ENCODE results near the gene HES4.
"Not testable (repeated sequence)": the region's sequence is repeated elsewhere in the genome, so short reads cannot be mapped to it uniquely, and the experiment has no call there.

Gene HES4

DNA sequence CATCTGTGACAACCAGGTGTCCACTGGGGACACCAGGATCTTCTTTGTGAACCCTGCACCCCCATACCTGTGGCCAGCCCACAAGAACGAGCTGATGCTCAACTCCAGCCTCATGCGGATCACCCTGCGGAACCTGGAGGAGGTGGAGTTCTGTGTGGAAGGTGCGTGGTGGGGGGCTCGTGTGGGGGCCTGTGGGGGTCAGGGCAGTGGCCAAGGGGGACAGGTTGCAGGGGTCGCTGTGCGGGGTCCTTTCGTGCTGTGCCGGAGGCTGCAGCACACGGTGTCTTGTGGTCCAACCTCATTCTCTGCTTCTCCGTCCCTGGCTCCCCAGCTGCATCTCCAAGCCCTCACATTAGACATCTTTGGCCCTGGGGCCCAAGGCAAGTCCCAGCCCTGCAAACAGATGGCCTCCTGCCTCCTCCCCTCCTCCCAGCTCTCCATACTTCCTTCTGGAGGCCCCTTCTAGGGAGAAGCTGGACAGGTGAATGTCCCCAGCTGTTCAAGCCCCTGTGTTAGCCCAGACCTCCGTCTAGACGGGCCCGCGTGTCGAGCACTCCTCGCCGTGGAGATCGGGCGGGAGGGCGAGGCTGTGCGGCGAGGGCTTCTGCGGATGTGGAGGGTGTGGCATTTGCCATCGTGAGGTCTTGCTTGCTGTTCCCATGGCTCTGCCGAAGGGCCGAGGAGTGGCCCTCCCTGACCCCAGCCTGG is 22.6 kb upstream of the HES4 start:
- DNase-seq (ENCODE audit: low spot score) = no peak
- TF ChIP-seq, protein P1, sequence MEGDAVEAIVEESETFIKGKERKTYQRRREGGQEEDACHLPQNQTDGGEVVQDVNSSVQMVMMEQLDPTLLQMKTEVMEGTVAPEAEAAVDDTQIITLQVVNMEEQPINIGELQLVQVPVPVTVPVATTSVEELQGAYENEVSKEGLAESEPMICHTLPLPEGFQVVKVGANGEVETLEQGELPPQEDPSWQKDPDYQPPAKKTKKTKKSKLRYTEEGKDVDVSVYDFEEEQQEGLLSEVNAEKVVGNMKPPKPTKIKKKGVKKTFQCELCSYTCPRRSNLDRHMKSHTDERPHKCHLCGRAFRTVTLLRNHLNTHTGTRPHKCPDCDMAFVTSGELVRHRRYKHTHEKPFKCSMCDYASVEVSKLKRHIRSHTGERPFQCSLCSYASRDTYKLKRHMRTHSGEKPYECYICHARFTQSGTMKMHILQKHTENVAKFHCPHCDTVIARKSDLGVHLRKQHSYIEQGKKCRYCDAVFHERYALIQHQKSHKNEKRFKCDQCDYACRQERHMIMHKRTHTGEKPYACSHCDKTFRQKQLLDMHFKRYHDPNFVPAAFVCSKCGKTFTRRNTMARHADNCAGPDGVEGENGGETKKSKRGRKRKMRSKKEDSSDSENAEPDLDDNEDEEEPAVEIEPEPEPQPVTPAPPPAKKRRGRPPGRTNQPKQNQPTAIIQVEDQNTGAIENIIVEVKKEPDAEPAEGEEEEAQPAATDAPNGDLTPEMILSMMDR (IDR thresholded peaks at IDR 0.05; ENCODE audit: extremely low read depth, insufficient read depth, missing control alignments) = no peak
- in situ Hi-C loops (cut with MboI; ENCODE audit: low pct_unique_long_range_greater_than_20kb, low sequenced_read_pairs, unreplicated experiment) = no loop called here

DNA sequence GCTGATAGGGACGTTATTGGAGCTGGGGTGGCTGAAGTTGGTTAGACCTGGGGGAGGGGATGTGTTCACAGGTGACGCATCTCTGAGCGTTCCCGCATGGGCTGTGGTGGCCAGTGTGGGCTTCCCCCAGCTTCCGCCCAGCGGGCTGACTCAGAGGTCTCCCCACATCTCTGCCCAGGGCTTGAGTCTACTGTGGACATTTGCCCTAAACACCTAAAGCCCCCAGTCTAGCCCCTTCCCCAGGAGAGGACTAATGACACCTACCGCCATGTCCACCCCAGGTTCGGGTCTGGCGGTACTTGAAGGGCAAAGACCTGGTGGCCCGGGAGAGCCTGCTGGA is 22.0 kb upstream of the HES4 start:
- no peak for DNase-seq (ENCODE audit: low spot score)
- in situ Hi-C loops (cut with MboI; ENCODE audit: low pct_unique_long_range_greater_than_20kb, low sequenced_read_pairs, unreplicated experiment) = no loop called here
- TF ChIP-seq, protein P1 (IDR thresholded peaks at IDR 0.05; ENCODE audit: extremely low read depth, insufficient read depth, missing control alignments) = no peak

DNA sequence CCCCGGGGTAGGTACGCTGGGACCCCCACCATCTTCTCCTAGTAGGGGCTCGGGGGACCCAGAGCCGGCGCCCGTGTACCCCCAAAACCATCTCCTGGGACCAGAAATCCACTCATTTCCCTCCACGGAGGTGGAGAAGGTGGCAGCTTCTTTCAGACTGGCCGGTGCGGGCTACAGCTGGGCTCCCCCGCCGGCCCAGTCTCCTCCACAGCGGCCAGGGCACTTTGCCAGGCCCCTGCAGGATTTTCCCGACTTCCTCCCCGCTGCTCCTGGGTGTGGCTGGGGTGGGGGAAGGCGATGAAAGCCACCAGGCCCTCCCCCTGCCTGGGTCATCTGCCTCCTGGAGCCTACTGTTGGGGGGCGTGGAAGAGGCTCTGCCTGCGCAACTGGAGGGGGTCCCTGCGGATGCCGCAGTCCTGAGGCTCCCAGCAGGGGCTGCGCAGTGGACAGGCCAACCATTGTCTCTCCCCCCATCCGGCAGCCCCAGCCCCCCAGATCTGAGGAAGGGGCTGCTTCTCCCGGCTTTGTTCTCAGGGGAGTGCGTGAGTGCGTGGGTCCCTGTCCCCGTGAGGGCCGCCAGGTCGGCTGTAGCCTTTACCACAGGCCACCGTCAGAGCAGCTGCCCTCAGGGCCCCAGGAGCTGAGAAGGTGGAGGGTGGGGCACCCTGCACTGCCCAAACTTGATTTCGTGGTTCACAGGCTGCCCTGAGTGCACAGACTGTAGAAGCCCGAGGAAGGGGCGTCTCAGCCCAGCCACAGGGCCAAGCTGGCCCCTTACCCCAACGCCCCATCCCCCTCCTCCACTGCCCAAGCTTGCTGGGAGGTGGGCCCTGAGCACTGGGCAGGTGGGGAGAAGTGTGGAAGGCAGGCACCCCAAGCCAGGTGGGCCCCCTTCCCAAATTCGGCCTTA is 21.4 kb upstream of the HES4 start:
- no peak for DNase-seq (ENCODE audit: low spot score)
- in situ Hi-C loops (cut with MboI; ENCODE audit: low pct_unique_long_range_greater_than_20kb, low sequenced_read_pairs, unreplicated experiment) = no loop called here
- TF ChIP-seq, protein P1 (IDR thresholded peaks at IDR 0.05; ENCODE audit: extremely low read depth, insufficient read depth, missing control alignments) = no peak

DNA sequence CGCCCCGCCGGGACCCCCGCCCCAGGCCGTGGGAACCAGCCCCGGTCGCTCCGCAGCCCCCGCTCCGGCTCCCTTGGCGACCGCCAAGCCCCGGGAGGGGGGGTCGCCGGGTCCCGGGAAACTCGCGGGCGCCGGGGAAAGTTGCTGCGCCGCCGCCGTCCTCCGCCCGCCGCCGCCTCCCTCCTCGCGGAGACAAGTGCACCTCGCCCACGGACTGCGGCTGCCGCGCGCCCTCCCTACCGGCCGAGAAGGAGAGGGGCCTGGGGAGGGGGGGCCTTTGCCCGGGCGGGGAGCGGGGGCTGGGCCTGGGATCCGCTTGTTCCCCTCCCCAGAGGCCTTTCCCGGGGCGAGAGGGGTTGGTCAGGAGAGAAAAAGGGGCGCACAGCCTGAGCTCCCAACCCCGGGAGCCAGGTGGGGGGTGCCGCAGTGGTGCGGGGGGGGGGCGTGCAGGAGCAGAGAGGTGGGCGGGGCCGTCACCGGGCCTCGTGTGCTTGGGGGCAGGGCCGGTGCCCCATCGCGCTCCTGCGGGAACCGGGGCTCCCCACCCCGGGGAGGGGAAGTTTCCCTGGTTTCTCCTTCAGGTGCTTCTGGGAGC is 20.6 kb upstream of the HES4 start:
- in situ Hi-C loops (cut with MboI; ENCODE audit: low pct_unique_long_range_greater_than_20kb, low sequenced_read_pairs, unreplicated experiment) = no loop called here
- TF ChIP-seq, protein P1 (IDR thresholded peaks at IDR 0.05; ENCODE audit: extremely low read depth, insufficient read depth, missing control alignments) = no peak
- peak; percentile 66 for DNase-seq (ENCODE audit: low spot score)

DNA sequence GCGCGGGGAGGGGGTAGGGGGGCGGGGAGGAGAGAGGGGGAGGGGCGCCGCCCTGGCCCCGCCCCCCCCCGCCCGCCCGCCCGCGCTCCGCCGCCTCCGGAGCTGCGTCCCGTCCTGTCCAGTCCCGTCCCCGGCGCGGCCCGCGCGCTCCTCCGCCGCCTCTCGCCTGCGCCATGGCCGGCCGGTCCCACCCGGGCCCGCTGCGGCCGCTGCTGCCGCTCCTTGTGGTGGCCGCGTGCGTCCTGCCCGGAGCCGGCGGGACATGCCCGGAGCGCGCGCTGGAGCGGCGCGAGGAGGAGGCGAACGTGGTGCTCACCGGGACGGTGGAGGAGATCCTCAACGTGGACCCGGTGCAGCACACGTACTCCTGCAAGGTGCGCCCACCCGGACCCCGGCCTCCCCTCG is 20.1 kb upstream of the HES4 start, which contains the start of gene AGRN:
Gene AGRN, plus strand, starts transcription at position 121 of the 405 bp plus-strand sequence. Its CDS starts 53 bp downstream, at position 174.
- peak; percentile 85 for DNase-seq (ENCODE audit: low spot score)
- in situ Hi-C loops (cut with MboI; ENCODE audit: low pct_unique_long_range_greater_than_20kb, low sequenced_read_pairs, unreplicated experiment) = no loop called here
- TF ChIP-seq, protein P1 (IDR thresholded peaks at IDR 0.05; ENCODE audit: extremely low read depth, insufficient read depth, missing control alignments) = no peak

DNA sequence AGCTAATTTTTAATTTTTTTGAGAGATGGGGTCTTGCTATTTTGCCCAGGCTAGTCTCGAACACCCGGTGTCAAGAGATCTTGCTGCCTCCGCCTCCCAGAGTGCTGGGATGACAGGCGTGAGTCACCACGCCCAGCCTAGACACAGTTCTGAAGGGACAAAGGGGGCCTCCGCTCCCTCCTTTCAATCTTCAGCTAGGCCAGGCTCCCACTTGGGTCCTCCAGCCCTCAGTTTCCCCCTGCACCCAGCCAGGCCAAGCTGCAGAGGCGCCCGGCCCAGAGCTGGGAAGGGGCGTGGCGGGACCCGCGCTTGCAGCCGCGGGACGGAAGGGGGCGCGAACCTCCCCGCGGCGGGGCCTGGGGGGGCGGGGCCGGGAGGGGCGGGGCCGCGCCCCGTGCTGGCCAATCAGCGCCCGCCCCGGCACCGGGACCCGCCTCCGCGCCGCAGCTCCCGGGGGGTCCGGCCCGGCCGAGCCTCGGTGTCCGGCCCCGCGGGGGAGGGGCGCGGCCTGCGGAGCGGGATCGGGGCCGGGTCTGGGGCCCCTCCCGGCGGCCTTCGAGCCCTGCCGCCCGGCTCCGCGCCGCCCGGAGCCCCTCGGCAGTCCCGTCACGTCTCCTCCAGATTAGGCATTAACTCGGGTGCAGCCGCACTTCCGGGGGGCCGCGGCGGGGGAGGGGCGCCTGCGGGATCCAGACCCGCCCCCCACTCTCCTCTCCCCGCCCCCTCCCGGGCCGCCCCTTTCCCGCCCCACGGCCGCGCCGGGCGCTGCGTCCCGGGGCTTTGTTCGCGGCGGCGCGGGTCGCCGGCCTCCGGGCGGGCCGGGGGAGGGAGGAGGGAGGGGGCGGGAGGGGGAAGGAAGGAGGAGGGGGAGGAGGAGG is 19.5 kb upstream of the HES4 start:
- DNase-seq (ENCODE audit: low spot score) = peak; percentile 97
- in situ Hi-C loops (cut with MboI; ENCODE audit: low pct_unique_long_range_greater_than_20kb, low sequenced_read_pairs, unreplicated experiment) = no loop called here
- TF ChIP-seq, protein P1 (IDR thresholded peaks at IDR 0.05; ENCODE audit: extremely low read depth, insufficient read depth, missing control alignments) = peak; percentile 77

DNA sequence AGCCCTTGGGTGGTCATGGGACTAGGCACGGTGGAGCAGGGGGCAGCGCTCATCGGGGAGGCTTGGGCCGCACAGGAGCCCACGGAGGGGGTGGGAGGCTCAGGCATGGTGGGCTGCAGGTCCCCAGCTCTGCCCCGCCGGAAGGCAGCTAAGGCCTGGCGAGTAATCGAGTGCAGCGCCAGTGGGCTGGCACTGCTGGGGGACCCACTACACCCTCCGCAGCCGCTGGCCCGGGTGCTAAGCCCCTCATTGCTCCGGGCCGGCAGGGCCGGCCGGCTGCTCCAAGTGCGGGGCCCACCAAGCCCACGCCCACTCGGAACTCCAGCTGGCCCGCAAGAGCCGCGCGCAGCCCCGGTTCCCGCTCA is 18.4 kb upstream of the HES4 start:
- in situ Hi-C loops (cut with MboI; ENCODE audit: low pct_unique_long_range_greater_than_20kb, low sequenced_read_pairs, unreplicated experiment); DNase-seq (ENCODE audit: low spot score): not testable (repeated sequence)

DNA sequence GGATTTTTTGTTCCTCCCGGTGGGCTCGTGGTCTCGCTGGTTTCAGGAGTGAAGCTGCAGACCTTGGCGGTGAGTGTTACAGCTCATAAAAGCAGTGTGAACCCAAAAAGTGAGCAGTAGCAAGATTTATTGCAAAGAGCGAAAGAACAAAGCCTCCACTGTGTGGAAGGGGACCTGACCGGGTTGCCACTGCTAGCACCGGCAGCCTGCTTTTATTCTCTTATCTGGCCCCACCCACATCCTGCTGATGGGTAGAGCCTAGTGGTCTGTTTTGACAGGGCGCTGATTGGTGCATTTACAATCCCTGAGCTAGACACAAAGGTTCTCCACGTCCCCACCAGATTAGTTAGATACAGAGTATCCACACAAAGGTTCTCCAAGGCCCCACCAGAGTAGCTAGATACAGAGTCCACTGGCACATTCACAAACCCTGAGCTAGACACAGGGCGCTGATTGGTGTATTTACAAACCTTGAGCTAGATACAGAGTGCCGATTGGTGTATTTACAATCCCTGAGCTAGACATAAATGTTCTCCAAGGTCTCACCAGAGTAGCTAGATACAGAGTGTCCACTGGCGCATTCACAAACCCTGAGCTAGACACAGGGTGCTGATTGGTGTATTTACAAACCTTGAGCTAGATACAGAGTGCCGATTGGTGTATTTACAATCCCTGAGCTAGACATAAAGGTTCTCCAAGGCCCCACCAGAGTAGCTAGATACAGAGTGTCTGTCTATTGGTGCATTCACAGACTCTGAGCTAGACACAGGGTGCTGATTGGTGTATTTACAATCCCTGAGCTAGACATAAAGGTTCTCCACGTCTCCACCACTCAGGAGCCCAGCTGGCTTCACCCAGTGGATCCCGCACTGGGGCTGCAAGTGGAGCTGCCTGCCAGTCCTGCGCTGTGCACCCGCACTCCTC is 17.8 kb upstream of the HES4 start:
- DNase-seq (ENCODE audit: low spot score); in situ Hi-C loops (cut with MboI; ENCODE audit: low pct_unique_long_range_greater_than_20kb, low sequenced_read_pairs, unreplicated experiment): not testable (repeated sequence)
